Tibial nerve (tissue), 4 donors: ENCODE results near the gene BST1. TPM values are rescaled to one million over a fixed set of nuclear protein-coding genes. Genes with fewer than 3 reads are reported as not detected.

Experiments used
- DNase-seq, 2 donors: peaks; one replicate each; pipeline ENCODE4 v3.0.0-alpha.2; 2019; ENCODE audit warnings: low spot score in 2 of 2
- H3K27ac ChIP-seq, 4 donors: fragments of 200-600 bp; sonication (generic) in 3 of 4; one replicate each; pipeline ENCODE4 v1.5.1; 2017 to 2019; ENCODE audit warnings: mild to moderate bottlenecking in 1 of 4
- H3K27me3 ChIP-seq, 2 donors: fragments of 200-600 bp; sonication (generic) in 1 of 2; one replicate each; pipeline versions ENCODE4 v1.5.1 to v1.6.0; 2017 to 2019
- H3K36me3 ChIP-seq, 3 donors: fragments of 200-600 bp; sonication (generic); one replicate each; pipeline ENCODE4 v1.5.1; 2018 to 2019
- H3K4me1 ChIP-seq, 4 donors: fragments of 200-600 bp; sonication (generic) in 3 of 4; one replicate each; pipeline ENCODE4 v1.5.1; 2017 to 2019
- H3K4me3 ChIP-seq, 4 donors: fragments of 200-600 bp; sonication (generic) in 3 of 4; one replicate each; pipeline ENCODE4 v1.5.1; 2017 to 2019; ENCODE audit warnings: mild to moderate bottlenecking in 1 of 4, moderate library complexity in 1 of 4
- H3K9me3 ChIP-seq, 4 donors: fragments of 200-600 bp; sonication (generic) in 3 of 4; one replicate each; pipeline ENCODE4 v1.5.1; 2017 to 2019
- CTCF ChIP-seq, 5 experiments: fragments of 200-600 bp in 3 of 5; fragments of 450-650 bp in 2 of 5; sonication (generic) in 3 of 5; IDR thresholded peaks; one replicate each; pipeline ENCODE4 v1.5.1; 2016 to 2019; ENCODE audit warnings: antibody characterized with exemption in 5 of 5, mild to moderate bottlenecking in 3 of 5, moderate library complexity in 2 of 5
- EP300 ChIP-seq, 2 donors: sonication (generic); formaldehyde crosslinking; IDR thresholded peaks; one replicate each; pipeline ENCODE4 v1.6.1; 2017; ENCODE audit warnings: antibody characterized with exemption in 2 of 2, mild to moderate bottlenecking in 1 of 2
- POLR2A ChIP-seq, 2 donors: fragments of 450-650 bp; IDR thresholded peaks; one replicate each; pipeline ENCODE4 v1.6.1; 2017; ENCODE audit warnings: antibody characterized with exemption in 2 of 2, mild to moderate bottlenecking in 2 of 2, moderate library complexity in 2 of 2
- WGBS, 2 donors: methylation state at CpG; one replicate each; pipeline ENCODE4 v1.1.5; 2018; 5-methylcytosine and 5-hydroxymethylcytosine counted together
- total RNA-seq, 4 donors: library from RNA; depleted of rRNA; stranded (reverse); fragments of >200 nt; gene quantifications; one replicate each; pipeline ENCODE4 v1.1.0, GENCODE V29; 2016

Gene BST1
- total RNA-seq, 4 donors from 2014 or later, result 7.3 to 21.0 (median 11.9) TPM

GRCh38 chr4:15742083-15742582 is 39.3 kb downstream of the BST1 start:
- Histone ChIP-seq H3K4me3 (no peak overlapping the region), H3K9me3 (peaks cover 0 to 11% (median 0%) of the 10 kb centered on the region in 4 donors), H3K4me1 (no peaks in the 10 kb centered on the region), H3K36me3 (no peaks in the 10 kb centered on the region), H3K27ac (no peak overlapping the region), H3K27me3 (no peaks in the 10 kb centered on the region)
- TF ChIP-seq EP300 (IDR thresholded peaks at IDR 0.05) (no peak), CTCF (IDR thresholded peaks at IDR 0.05) (no peak), POLR2A (IDR thresholded peaks at IDR 0.05) (no peak)
- DNase-seq, result no peak
- WGBS, 2 donors, result 62 to 66% methylated on average over 1 of the region's 1 CpG

- DNase-seq, result no peak
Measured at GRCh38 chr4:15742637-15743036, 39.8 kb downstream of the BST1 start.

GRCh38 chr4:15744016-15744545 is 41.2 kb downstream of the BST1 start:
- no peaks in the 10 kb centered on the region for H3K27me3 ChIP-seq
- TF ChIP-seq EP300 (IDR thresholded peaks at IDR 0.05) (no peak), POLR2A (IDR thresholded peaks at IDR 0.05) (no peak), CTCF (IDR thresholded peaks at IDR 0.05) (no peak)

More at GRCh38 chr4:15742637-15743036, 39.8 kb downstream of the BST1 start:
- no peak for TF ChIP-seq EP300 (IDR thresholded peaks at IDR 0.05)
- Histone ChIP-seq H3K27me3 (no peaks in the 10 kb centered on the region), H3K9me3 (peaks cover 0 to 11% (median 0%) of the 10 kb centered on the region in 4 donors), H3K4me1 (no peaks in the 10 kb centered on the region), H3K4me3 (no peak overlapping the region), H3K36me3 (no peaks in the 10 kb centered on the region), H3K27ac (no peak overlapping the region)
- 44 to 54% methylated on average over 1 of the region's 1 CpG for WGBS, 2 donors

GRCh38 chr4:15746110-15746509 is 43.2 kb downstream of the BST1 start:
- DNase-seq, result no peak
- Histone ChIP-seq H3K9me3 (peaks cover 0 to 11% (median 0%) of the 10 kb centered on the region in 4 donors), H3K27ac (no peak overlapping the region), H3K27me3 (no peaks in the 10 kb centered on the region), H3K36me3 (no peaks in the 10 kb centered on the region), H3K4me3 (no peak overlapping the region), H3K4me1 (no peaks in the 10 kb centered on the region)
- TF ChIP-seq EP300 (IDR thresholded peaks at IDR 0.05) (no peak), POLR2A (IDR thresholded peaks at IDR 0.05) (no peak), CTCF (IDR thresholded peaks at IDR 0.05) (no peak)
- WGBS, 2 donors, result 97 to 100% methylated on average over 1 of the region's 1 CpG

More at GRCh38 chr4:15744016-15744545, 41.2 kb downstream of the BST1 start:
- no peak overlapping the region for H3K27ac ChIP-seq
- no peak overlapping the region for H3K4me3 ChIP-seq
- no peaks in the 10 kb centered on the region for H3K36me3 ChIP-seq
- no peaks in the 10 kb centered on the region for H3K4me1 ChIP-seq
- H3K9me3 ChIP-seq, result peaks cover 0 to 11% (median 0%) of the 10 kb centered on the region in 4 donors
- no peak for DNase-seq
- WGBS, 2 donors, result 52 to 56% methylated on average over 5 of the region's 5 CpGs

GRCh38 chr4:15749001-15749400 is 46.1 kb downstream of the BST1 start:
- peaks cover 0 to 3% (median 0%) of the 10 kb centered on the region in 4 donors for H3K9me3 ChIP-seq
- no peak overlapping the region for H3K4me3 ChIP-seq
- DNase-seq, result no peak
- no peaks in the 10 kb centered on the region for H3K36me3 ChIP-seq
- H3K4me1 ChIP-seq, result no peaks in the 10 kb centered on the region
- H3K27me3 ChIP-seq, result no peaks in the 10 kb centered on the region
- H3K27ac ChIP-seq, result no peak overlapping the region
- TF ChIP-seq EP300 (IDR thresholded peaks at IDR 0.05) (no peak), POLR2A (IDR thresholded peaks at IDR 0.05) (no peak), CTCF (IDR thresholded peaks at IDR 0.05) (no peak)
- WGBS, 2 donors, result 75 to 78% methylated on average over 6 of the region's 6 CpGs
